ENCODE measurements around the gene EIPR1.

DNA sequence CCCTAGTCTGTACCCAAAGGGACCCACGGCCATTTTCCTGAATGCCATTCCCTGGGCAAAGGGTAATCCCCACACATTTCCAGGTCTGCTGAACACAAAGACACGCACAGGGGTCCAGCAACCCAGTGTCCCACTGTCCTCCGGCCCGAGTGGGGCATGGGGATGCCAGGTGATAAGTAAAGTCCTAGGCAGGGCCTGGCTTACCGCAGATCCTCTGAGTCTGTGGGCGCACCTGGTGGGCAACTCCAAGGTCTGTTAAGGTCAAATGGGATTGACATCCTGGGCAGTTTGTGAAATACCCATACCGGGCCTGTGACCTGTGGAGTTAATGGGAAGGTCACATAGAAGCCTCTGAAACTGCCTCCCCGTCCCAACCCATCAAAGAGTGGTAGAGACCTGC is 116.1 kb downstream of the EIPR1 start:
- no peak for TF ChIP-seq ZFX (IDR thresholded peaks at IDR 0.05)
- no peak for TF ChIP-seq CTCF (conservative IDR thresholded peaks at IDR 0.05)
